Endothelial cell of umbilical vein (primary cell): ENCODE measurements around the gene ARNT2. TPM values are rescaled to one million over a fixed set of nuclear protein-coding genes. Genes with fewer than 3 reads are reported as not detected.

Experiments used
- BruUV-seq: library from RNA; stranded (reverse); fragments of 400-500 nt; replicated peaks from 2 replicates; lab custom pipeline; 2021; lab: Mats Ljungman, UMichigan
- CTCF ChIA-PET: fragments of 300-600, 350-600 bp; sonication (Branson Sonifier 250); formaldehyde crosslinking; loops from one replicate; lab custom pipeline; 2021; ENCODE audit warnings: antibody characterized with exemption, inconsistent platforms; lab: Charles Lee
- POLR2A ChIA-PET: fragments of 300-600, 350-600 bp; sonication (Branson Sonifier 250); formaldehyde crosslinking; loops from one replicate; lab custom pipeline; 2021; ENCODE audit warnings: antibody characterized with exemption, inconsistent platforms; lab: Charles Lee
- DNase-seq: peaks from one replicate; pipeline ENCODE4 v3.0.0-alpha.2; 2011; ENCODE audit warnings: low read depth, low spot score
- FAIRE-seq: peaks from 2 replicates; lab custom pipeline; 2011; peaks lifted over from hg19 to GRCh38; lab: Jason Lieb, UNC
- H2AFZ ChIP-seq: 2 replicates; pipeline ENCODE4 v1.6.0; 2012; ENCODE audit warnings: low read depth, low read length, control low read depth, inconsistent platforms
- H3K27ac ChIP-seq: 2 replicates; pipeline ENCODE4 v1.5.1; 2011; ENCODE audit warnings: low read depth, mild to moderate bottlenecking, control low read depth, low read length, moderate library complexity; ENCODE audit not compliant: insufficient read depth
- H3K27me3 ChIP-seq, 2 experiments: 2 replicates each; pipeline versions ENCODE4 v1.6.0 to v1.6.1; 2011; ENCODE audit warnings: low read length in 2 of 2, mixed read lengths in 1 of 2; ENCODE audit not compliant: control insufficient read depth in 2 of 2, insufficient read depth in 2 of 2
- H3K36me3 ChIP-seq, 2 experiments: 2 replicates in 1 of 2; 3 replicates in 1 of 2; pipeline ENCODE4 v1.5.1; 2011; ENCODE audit warnings: low read length in 2 of 2, mild to moderate bottlenecking in 1 of 2, moderate library complexity in 1 of 2; ENCODE audit not compliant: control insufficient read depth in 2 of 2, insufficient read depth in 2 of 2; ENCODE audit errors: extremely low read depth in 1 of 2
- H3K4me1 ChIP-seq: 3 replicates; pipeline ENCODE4 v1.5.1; 2011; ENCODE audit warnings: mild to moderate bottlenecking, low read length; ENCODE audit not compliant: control insufficient read depth, insufficient read depth; ENCODE audit errors: extremely low read depth
- H3K4me2 ChIP-seq: 2 replicates; pipeline ENCODE4 v1.6.1; 2011; ENCODE audit warnings: low read length, control low read depth, mixed read lengths; ENCODE audit not compliant: insufficient read depth
- H3K4me3 ChIP-seq, 3 experiments: fragments of 200-600 bp in 1 of 3; sonication (generic), shearing (Covaris generic) in 1 of 3; replicated peaks in 1 of 3; 2 replicates each; pipeline ENCODE4 v1.5.1; 2011 to 2016; ENCODE audit warnings: control low read depth in 3 of 3, low read length in 3 of 3, mild to moderate bottlenecking in 2 of 3, inconsistent platforms in 1 of 3, low read depth in 1 of 3, moderate library complexity in 1 of 3; ENCODE audit not compliant: insufficient read depth in 1 of 3
- H3K79me2 ChIP-seq: 2 replicates; pipeline ENCODE4 v1.6.0; 2012; ENCODE audit warnings: low read length, inconsistent platforms; ENCODE audit not compliant: control insufficient read depth, insufficient read depth
- H3K9ac ChIP-seq: replicated peaks from 2 replicates; pipeline ENCODE3; 2011; ENCODE audit warnings: low read length, control low read depth; ENCODE audit not compliant: insufficient read depth; ENCODE audit errors: extremely low read depth
- H3K9me1 ChIP-seq: replicated peaks from 3 replicates; pipeline ENCODE4 v1.6.0; 2011; ENCODE audit warnings: mild to moderate bottlenecking, low read length; ENCODE audit not compliant: control insufficient read depth, insufficient read depth; ENCODE audit errors: extremely low read depth
- H3K9me3 ChIP-seq: replicated peaks from 2 replicates; pipeline ENCODE4 v1.5.1; 2012; ENCODE audit warnings: low read length, inconsistent platforms; ENCODE audit not compliant: control insufficient read depth, insufficient read depth
- H4K20me1 ChIP-seq: replicated peaks from 2 replicates; pipeline ENCODE3; 2011; ENCODE audit warnings: mild to moderate bottlenecking, low read length; ENCODE audit not compliant: control insufficient read depth, insufficient read depth; ENCODE audit errors: extremely low read depth
- EZH2 ChIP-seq: IDR thresholded peaks from 2 replicates; pipeline ENCODE4 v1.6.1; 2012; ENCODE audit warnings: borderline replicate concordance, low read depth, mild to moderate bottlenecking, moderate library complexity, low read length, inconsistent platforms; ENCODE audit not compliant: severe bottlenecking
- FOS ChIP-seq: IDR thresholded peaks from 2 replicates; pipeline ENCODE4 v1.6.1; 2011; ENCODE audit warnings: mild to moderate bottlenecking, low read length, moderate library complexity, borderline replicate concordance; ENCODE audit not compliant: insufficient read depth
- GATA2 ChIP-seq: IDR thresholded peaks from 2 replicates; pipeline ENCODE4 v1.7.0; 2011; ENCODE audit warnings: low read depth, mild to moderate bottlenecking, moderate library complexity, mixed read lengths, low read length; ENCODE audit not compliant: insufficient read length, insufficient read depth
- JUN ChIP-seq: IDR thresholded peaks from 2 replicates; pipeline ENCODE4 v1.6.1; 2011; ENCODE audit warnings: borderline replicate concordance, low read depth; ENCODE audit not compliant: insufficient read length, insufficient read depth
- MYC ChIP-seq: IDR thresholded peaks from one replicate; pipeline ENCODE4 v1.6.1; 2011; ENCODE audit warnings: mild to moderate bottlenecking, low read depth, low read length
- POLR2A ChIP-seq: IDR thresholded peaks from 2 replicates; pipeline ENCODE4 v1.6.1; 2012; ENCODE audit warnings: low read depth, mild to moderate bottlenecking, control low read depth, low read length
- POLR2AphosphoS5 ChIP-seq: IDR thresholded peaks from 2 replicates; pipeline ENCODE4 v1.6.1; 2012; ENCODE audit warnings: low read depth, mild to moderate bottlenecking, control low read depth, low read length, moderate library complexity; ENCODE audit not compliant: insufficient read depth
- dilution Hi-C: fragments of 300-500 bp; cut with MboI; formaldehyde crosslinking; loops from one replicate; pipeline ENCODE4 v1.15.0; 2019; ENCODE audit warnings: low sequenced_read_pairs; ENCODE audit not compliant: extremely low pct_ligation_motif_present
- intact Hi-C: fragments of 100-400 bp; cut with micrococcal nuclease; formaldehyde crosslinking; loops from one replicate; pipeline ENCODE4 v1.10.0; 2022
- polyA plus RNA-seq, 4 experiments: library from polyadenylated mRNA; depleted of rRNA in 3 of 4; stranded (reverse) in 3 of 4; unstranded in 1 of 4; fragments of >200 nt; gene quantifications; 2 replicates each; pipeline versions ENCODE4 v1.2.1 to v1.2.3, GENCODE V29; 2011 to 2012; ENCODE audit warnings: missing spikeins in 1 of 4
- total RNA-seq: library from RNA; stranded (reverse); gene quantifications from 2 replicates; pipeline ENCODE4 v1.2.3, GENCODE V29; 2021
- TF ChIP-seq, protein P1 (sequence below), 2 donors: IDR thresholded peaks; 1 replicate in 1 of 2; 2 replicates in 1 of 2; pipeline ENCODE4 v1.5.1; 2011; ENCODE audit warnings: low read length in 2 of 2, mild to moderate bottlenecking in 2 of 2, moderate library complexity in 2 of 2, control low read depth in 1 of 2, inconsistent platforms in 1 of 2, low read depth in 1 of 2; ENCODE audit not compliant: insufficient read depth in 1 of 2; ENCODE audit errors: extremely low read depth in 1 of 2
- TF ChIP-seq, protein P2 (sequence below): IDR thresholded peaks from 2 replicates; pipeline ENCODE4 v1.6.1; 2011; ENCODE audit not compliant: insufficient read depth, insufficient read length

The ARNT2 gene
- total and polyA plus RNA-seq, 2 donors (not counting 3 experiments of a cell fraction or from before 2014, with no cell fraction given) = 0.03 to 0.20 TPM

DNA sequence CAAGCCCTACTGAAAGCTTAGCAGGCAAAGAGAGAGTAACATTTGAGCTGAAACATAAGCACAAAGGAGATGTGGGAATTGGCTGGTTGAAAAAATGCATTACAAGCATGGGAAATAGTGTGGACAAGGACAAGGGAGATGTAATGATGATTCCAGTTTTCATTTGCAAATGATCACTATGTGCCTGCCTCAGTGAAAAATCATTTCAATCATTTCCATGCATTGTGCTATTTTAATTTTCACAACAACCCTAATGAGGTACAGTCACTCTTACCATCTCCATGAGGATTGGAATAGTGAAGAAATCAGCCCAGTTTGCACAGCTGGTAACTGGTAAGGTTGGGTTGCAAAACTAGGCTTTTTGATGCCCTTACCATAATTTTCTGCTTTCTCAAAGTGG lies 123.2 kb downstream of the ARNT2 start:
- dilution Hi-C loops = no loop called here
- Histone ChIP-seq H3K4me2 (no peak overlapping the region), H3K79me2 (no peaks in the 10 kb centered on the region), H2AFZ (no peak overlapping the region), H3K27me3 (peaks cover 0 to 6% of the 10 kb centered on the region in 2 experiments), H4K20me1 (no peaks in the 10 kb centered on the region), H3K36me3 (no peaks in the 10 kb centered on the region), H3K9me3 (no peaks in the 10 kb centered on the region), H3K4me1 (no peaks in the 10 kb centered on the region), H3K4me3 (no peak overlapping the region), H3K9me1 (no peaks in the 10 kb centered on the region), H3K9ac (no peak overlapping the region), H3K27ac (no peak overlapping the region)
- intact Hi-C loops = no loop called here
- no TSS peak for BruUV-seq
- TF ChIP-seq GATA2 (no peak), FOS (no peak), EZH2 (no peak), POLR2A (no peak), POLR2AphosphoS5 (no peak), MYC (no peak), JUN (no peak)
- TF ChIP-seq, protein P1, sequence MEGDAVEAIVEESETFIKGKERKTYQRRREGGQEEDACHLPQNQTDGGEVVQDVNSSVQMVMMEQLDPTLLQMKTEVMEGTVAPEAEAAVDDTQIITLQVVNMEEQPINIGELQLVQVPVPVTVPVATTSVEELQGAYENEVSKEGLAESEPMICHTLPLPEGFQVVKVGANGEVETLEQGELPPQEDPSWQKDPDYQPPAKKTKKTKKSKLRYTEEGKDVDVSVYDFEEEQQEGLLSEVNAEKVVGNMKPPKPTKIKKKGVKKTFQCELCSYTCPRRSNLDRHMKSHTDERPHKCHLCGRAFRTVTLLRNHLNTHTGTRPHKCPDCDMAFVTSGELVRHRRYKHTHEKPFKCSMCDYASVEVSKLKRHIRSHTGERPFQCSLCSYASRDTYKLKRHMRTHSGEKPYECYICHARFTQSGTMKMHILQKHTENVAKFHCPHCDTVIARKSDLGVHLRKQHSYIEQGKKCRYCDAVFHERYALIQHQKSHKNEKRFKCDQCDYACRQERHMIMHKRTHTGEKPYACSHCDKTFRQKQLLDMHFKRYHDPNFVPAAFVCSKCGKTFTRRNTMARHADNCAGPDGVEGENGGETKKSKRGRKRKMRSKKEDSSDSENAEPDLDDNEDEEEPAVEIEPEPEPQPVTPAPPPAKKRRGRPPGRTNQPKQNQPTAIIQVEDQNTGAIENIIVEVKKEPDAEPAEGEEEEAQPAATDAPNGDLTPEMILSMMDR (IDR thresholded peaks at IDR 0.05; ENCODE audit: extremely low read depth in 1 of 2, insufficient read depth in 1 of 2, low read depth in 1 of 2, low read length in 2 of 2) = no peak
- TF ChIP-seq, protein P2, sequence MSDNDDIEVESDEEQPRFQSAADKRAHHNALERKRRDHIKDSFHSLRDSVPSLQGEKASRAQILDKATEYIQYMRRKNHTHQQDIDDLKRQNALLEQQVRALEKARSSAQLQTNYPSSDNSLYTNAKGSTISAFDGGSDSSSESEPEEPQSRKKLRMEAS = no peak
- FAIRE-seq (no peak), DNase-seq (no peak)
- ChIA-PET CTCF (interaction anchor here (1.0 kb wide), 1 partner anchor 249 kb away, joined by 3 read pairs; no protein-coding TSS in a partner anchor), POLR2A (no interaction called here)
